Measurements from ENCODE around the gene MLLT1.

The MLLT1 gene

GRCh38 chr19:6278051-6278450 lies 1.7 kb downstream of the MLLT1 start:
- no peak overlapping the region; the same call in none of the 2 replicates for H3K4me3 ChIP-seq (ENCODE audit: low read depth, low read length)
- DNase-seq (ENCODE audit: low read depth): no peak
- TF ChIP-seq CTCF (IDR thresholded peaks at IDR 0.05; ENCODE audit: insufficient read depth, low read depth, low read length, missing control alignments): no peak

- DNase-seq (ENCODE audit: low read depth): no peak
- TF ChIP-seq CTCF (IDR thresholded peaks at IDR 0.05; ENCODE audit: insufficient read depth, low read depth, low read length, missing control alignments): no peak
- H3K4me3 ChIP-seq (ENCODE audit: low read depth, low read length): no peak overlapping the region
Observed at GRCh38 chr19:6276447-6276846, 3.3 kb downstream of the MLLT1 start.

- no peak for TF ChIP-seq CTCF (IDR thresholded peaks at IDR 0.05; ENCODE audit: insufficient read depth, low read depth, low read length, missing control alignments)
- no peak for DNase-seq (ENCODE audit: low read depth)
- no peak overlapping the region for H3K4me3 ChIP-seq (ENCODE audit: low read depth, low read length)
Observed at GRCh38 chr19:6275170-6275744, 4.5 kb downstream of the MLLT1 start.

GRCh38 chr19:6274756-6275155 lies 5.0 kb downstream of the MLLT1 start:
- no peak overlapping the region for H3K4me3 ChIP-seq (ENCODE audit: low read depth, low read length)
- no peak for DNase-seq (ENCODE audit: low read depth)
- no peak for TF ChIP-seq CTCF (IDR thresholded peaks at IDR 0.05; ENCODE audit: insufficient read depth, low read depth, low read length, missing control alignments)

GRCh38 chr19:6273701-6274601 lies 5.8 kb downstream of the MLLT1 start:
- TF ChIP-seq CTCF (IDR thresholded peaks at IDR 0.05; ENCODE audit: insufficient read depth, low read depth, low read length, missing control alignments): no peak
- no peak for DNase-seq (ENCODE audit: low read depth)
- H3K4me3 ChIP-seq (ENCODE audit: low read depth, low read length): no peak overlapping the region

GRCh38 chr19:6272913-6273600 lies 6.7 kb downstream of the MLLT1 start:
- no peak overlapping the region for H3K4me3 ChIP-seq (ENCODE audit: low read depth, low read length)
- no peak for DNase-seq (ENCODE audit: low read depth)
- no peak for TF ChIP-seq CTCF (IDR thresholded peaks at IDR 0.05; ENCODE audit: insufficient read depth, low read depth, low read length, missing control alignments)

All from GM12865 (cell line).